22Rv1 (cell line): Measurements from ENCODE around the gene SNAP25.

Experiments
- H3K27ac ChIP-seq: fragments of 450-650 bp; 2 replicates; pipeline ENCODE4 v1.5.1; 2017
- ZFX ChIP-seq: fragments of 450-650 bp; IDR thresholded peaks from 2 replicates; pipeline ENCODE4 v1.6.1; 2017; ENCODE audit warnings: antibody characterized with exemption, borderline replicate concordance
- TF ChIP-seq, protein P1 (sequence below): fragments of 450-650 bp; IDR thresholded peaks from 2 replicates; pipeline ENCODE4 v1.5.1; 2017; ENCODE audit warnings: mild to moderate bottlenecking

SNAP25 gene

DNA sequence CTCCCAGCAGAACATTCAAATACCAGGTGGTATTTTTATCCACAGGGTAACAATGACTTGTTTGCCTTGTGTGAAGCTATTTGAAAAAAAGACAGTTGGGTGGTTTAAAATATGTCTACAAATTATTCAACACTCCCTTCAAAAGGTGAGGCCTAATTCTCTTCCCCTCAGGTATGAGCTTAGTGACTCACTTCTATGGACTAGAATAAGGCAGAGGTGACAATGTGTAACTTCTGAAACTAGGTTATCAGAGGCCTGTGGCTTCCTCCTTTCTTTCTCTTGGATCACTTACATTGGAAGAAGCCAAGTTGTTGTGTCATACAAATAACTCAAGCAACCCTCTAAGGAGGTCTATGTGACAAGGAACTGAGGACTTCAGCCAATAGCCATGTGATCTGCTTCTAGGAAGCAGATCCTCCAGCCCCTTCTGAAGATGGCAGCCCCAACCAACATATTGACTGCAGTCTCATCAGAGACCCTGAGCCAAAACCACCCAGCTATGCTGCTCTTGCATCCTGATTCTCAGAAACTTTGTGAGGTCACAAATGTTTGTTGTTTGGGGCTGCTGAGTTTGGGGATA is 102.6 kb downstream of the SNAP25 start:
- no peak for TF ChIP-seq ZFX
- TF ChIP-seq, protein P1, sequence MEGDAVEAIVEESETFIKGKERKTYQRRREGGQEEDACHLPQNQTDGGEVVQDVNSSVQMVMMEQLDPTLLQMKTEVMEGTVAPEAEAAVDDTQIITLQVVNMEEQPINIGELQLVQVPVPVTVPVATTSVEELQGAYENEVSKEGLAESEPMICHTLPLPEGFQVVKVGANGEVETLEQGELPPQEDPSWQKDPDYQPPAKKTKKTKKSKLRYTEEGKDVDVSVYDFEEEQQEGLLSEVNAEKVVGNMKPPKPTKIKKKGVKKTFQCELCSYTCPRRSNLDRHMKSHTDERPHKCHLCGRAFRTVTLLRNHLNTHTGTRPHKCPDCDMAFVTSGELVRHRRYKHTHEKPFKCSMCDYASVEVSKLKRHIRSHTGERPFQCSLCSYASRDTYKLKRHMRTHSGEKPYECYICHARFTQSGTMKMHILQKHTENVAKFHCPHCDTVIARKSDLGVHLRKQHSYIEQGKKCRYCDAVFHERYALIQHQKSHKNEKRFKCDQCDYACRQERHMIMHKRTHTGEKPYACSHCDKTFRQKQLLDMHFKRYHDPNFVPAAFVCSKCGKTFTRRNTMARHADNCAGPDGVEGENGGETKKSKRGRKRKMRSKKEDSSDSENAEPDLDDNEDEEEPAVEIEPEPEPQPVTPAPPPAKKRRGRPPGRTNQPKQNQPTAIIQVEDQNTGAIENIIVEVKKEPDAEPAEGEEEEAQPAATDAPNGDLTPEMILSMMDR: no peak
- H3K27ac ChIP-seq: no peak overlapping the region

DNA sequence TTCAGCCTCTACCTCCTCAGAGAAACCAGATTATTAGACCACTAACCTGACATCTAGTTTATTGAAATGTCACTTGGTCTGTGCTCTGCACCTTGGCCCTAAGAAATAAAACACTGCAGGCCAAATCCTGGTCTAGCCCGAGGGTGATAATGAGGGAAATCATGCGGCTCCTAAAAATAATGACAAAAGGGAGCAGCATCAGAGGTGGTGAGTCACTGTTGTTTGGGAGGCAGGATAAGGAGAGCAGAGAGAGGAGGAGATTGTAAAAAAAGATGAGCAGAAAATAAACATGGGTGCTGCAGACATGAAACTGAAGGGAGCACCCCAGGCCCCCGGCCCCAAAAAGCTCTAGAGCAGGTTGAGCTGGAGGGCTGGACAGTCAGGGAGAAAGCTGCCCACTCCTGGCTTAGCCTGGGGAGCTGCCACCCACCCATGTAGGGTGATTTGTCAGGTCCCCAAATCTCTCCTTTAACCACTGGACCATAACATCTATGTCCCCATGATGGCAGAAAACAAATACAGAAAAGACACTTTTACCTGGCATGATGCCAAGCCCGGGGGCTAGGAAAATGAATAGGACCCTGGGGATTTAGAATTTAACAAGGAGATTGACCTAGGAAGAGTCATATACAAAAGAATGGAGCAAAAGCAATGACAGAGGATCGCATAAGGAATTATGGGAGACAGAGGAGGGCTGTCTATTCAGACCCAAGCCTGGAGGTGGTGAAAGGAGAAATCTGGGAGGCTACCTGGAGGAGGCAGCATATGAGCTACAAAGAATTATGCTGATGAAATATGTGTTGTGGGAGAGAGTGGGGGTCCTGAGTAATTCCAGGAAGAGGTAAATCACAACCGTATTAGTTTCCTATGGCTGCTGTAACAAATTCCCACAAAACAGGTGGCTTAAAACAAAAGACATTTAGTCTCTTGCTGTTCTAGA is 103.7 kb downstream of the SNAP25 start:
- H3K27ac ChIP-seq: no peak overlapping the region
- TF ChIP-seq ZFX: no peak
- TF ChIP-seq, protein P1: no peak

DNA sequence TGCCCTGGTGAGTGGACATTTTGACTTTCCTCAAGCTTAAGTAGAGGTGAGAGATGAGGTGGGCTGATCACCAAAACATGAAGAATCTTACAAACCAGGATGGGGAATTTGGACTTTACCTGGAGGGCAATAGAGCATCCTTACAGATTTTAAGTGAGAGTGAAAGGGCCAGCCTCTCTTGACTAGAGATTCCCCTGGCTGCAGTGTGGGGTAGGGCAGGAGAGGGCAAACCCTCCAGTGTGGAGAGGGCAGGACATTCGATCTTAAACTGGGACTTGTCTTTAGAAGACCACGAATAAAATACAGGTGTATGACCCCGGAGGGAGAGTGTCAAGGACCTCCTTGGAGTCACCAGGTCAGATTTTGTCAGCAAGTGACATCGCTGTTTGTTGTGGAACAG is 105.1 kb downstream of the SNAP25 start:
- TF ChIP-seq ZFX: no peak
- TF ChIP-seq, protein P1: no peak
- no peak overlapping the region for H3K27ac ChIP-seq

DNA sequence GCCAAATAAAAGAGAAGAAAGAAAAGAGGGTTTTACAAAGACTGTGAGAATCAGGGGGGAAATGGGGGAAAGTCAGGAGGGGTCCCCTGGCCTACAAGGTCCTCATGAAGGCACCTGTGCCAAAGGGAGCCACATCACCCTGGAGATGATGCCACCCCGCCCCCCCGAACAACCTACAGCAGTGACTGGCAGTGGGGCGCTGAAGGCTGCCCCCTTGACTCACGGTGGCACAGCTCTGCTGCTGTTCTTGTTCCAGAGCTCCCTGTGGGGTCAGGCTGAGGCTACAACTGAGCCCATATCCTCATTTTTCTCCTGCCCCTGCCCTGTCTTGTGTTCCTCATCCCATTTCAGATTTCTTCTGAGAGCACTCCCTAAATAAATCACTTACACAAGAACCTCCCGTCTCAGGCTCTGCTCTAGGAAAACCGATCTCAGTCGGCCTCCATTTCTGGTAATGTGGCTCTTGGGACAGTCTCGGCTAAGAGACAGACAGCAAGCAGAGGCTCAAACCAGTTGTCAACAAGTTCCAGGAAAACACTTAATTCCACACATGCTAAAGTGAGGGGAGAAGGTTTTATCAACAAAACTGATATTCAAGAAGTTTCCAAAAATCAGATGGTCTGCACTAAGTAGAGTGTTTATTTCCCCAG is 105.7 kb downstream of the SNAP25 start:
- no peak for TF ChIP-seq ZFX
- TF ChIP-seq, protein P1: no peak
- no peak overlapping the region for H3K27ac ChIP-seq

DNA sequence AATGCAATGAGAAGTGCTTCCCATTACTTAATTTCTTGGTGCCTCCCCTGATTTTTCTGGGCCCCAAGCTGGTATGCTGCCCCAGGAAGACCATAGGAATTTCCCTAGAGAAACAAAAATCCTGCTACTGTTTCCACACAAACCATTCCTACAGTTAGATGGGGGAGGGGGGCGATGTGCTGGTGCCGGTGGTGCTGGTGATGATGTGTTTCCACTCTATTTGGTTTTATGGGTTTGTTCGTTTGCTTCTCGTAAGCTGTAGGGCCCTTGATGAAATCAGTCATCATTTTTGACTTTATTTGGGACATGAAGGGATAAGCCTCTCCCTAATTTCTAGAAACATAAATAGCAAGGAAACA is 110.2 kb downstream of the SNAP25 start:
- H3K27ac ChIP-seq: no peak overlapping the region
- TF ChIP-seq, protein P1: no peak
- no peak for TF ChIP-seq ZFX

DNA sequence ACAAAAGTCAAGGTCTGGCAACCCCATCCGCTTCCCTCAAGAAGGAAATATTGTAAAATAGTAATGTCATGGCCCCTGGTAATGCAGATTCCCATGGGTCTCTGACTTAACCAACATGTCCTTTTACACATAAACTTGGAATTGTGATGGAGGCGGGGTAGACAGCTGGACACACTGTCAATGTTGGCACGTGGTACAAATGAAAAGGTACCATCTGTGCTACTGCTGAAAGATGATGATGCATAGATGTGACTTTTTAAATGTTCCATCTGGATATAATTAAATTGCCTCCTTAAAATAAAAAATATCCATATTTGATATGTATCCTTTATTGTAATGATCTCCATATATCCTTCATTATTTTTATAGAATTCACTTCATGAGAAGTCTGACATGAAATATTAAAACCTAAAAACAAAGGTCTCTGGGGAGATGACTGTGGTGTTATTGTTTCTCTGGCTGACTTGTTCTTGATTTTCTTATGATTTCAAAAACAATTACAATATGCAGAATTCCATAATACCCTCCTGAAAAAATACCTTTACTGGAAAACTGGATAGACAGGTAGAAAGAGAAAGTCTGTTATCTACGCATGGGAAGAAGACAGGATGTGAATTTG is 110.9 kb downstream of the SNAP25 start:
- no peak overlapping the region for H3K27ac ChIP-seq
- TF ChIP-seq, protein P1: no peak
- no peak for TF ChIP-seq ZFX
